Stimulated activated naive B cell treated with anti-CD40 and anti-IgM and Interleukin-4, amounts not matched to agents 10 μg/mL and 1 μg/mL and 100 μg/mL, for 72 hours (primary cell): ENCODE measurements around the gene PRM2.

Source experiments
- ATAC-seq, 2 donors: fragments of 150-1000 bp; cut with Tn5 transposase; replicated peaks; 2 replicates each; pipeline ENCODE4 v1.10.0; 2021; ENCODE audit warnings: moderate library complexity in 1 of 2
- DNase-seq: peaks from one replicate; pipeline ENCODE4 v3.0.0; 2021
- H3K27ac Mint-ChIP-seq: one replicate; pipeline ENCODE4 v1.8.0; 2022; ENCODE audit warnings: mild to moderate bottlenecking, mixed read lengths
- H3K27me3 Mint-ChIP-seq, 2 donors: one replicate each; pipeline ENCODE4 v1.8.0; 2022; ENCODE audit warnings: mixed read lengths in 2 of 2
- H3K36me3 Mint-ChIP-seq, 2 donors: one replicate each; pipeline ENCODE4 v1.8.0; 2022; ENCODE audit warnings: mixed read lengths in 2 of 2, mild to moderate bottlenecking in 1 of 2
- H3K4me1 Mint-ChIP-seq, 2 donors: one replicate each; pipeline ENCODE4 v1.8.0; 2022; ENCODE audit warnings: mixed read lengths in 2 of 2, mild to moderate bottlenecking in 1 of 2
- H3K4me3 Mint-ChIP-seq, 2 donors: one replicate each; pipeline ENCODE4 v1.8.0; 2022; ENCODE audit warnings: mild to moderate bottlenecking in 2 of 2, mixed read lengths in 2 of 2, moderate library complexity in 1 of 2
- H3K9me3 Mint-ChIP-seq, 2 donors: one replicate each; pipeline ENCODE4 v1.8.0; 2022; ENCODE audit warnings: mixed read lengths in 2 of 2, mild to moderate bottlenecking in 1 of 2

Gene PRM2

DNA sequence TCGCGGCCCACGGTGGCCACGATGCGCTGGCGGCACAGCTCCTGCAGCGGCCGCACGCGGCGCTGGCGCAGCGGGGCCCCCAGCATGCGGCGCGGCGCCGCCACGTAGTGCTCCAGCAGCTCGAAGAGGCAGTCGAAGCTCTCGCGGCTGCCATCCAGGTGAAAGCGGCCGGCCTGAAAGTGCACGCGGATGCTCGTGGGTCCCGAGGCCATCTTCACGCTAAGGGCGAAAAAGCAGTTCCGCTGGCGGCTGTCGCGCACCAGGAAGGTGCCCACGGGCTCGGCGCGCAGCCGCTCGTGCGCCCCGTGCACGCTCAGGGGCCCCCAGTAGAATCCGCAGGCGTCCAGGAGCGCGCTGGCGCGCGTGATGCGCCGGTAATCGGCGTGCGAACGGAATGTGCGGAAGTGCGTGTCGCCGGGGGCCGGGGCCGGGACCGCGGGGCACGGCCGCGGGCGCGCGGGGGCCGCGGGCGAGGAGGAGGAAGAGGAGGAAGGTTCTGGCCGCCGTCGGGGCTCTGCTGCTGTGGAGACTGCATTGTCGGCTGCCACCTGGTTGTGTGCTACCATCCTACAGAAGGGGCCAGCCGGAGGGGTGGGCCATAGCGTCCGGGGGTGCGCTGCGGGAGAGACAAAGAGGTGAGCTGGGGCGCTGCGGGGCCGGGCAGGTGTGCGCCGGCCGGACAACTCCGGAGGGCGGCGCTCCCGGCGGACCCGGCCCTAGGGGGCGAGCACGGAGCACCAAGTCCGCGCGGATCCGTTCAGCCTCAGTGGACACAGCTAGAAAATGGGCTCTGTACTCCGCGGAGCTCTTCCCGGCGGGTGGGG lies 21.2 kb downstream of the PRM2 start:
- Mint-ChIP-seq H3K4me3 (peak overlapping the region; percentile 95 to 96), H3K36me3 (peaks cover 41 to 56% of the 10 kb centered on the region in 2 donors), H3K4me1 (peaks cover 52 to 76% of the 10 kb centered on the region in 2 donors), H3K27ac (peak overlapping the region; percentile 96), H3K9me3 (peaks cover 0 to 4% of the 10 kb centered on the region in 2 donors), H3K27me3 (no peaks in the 10 kb centered on the region)
- ATAC-seq (no peak), DNase-seq (peak; percentile 44)

DNA sequence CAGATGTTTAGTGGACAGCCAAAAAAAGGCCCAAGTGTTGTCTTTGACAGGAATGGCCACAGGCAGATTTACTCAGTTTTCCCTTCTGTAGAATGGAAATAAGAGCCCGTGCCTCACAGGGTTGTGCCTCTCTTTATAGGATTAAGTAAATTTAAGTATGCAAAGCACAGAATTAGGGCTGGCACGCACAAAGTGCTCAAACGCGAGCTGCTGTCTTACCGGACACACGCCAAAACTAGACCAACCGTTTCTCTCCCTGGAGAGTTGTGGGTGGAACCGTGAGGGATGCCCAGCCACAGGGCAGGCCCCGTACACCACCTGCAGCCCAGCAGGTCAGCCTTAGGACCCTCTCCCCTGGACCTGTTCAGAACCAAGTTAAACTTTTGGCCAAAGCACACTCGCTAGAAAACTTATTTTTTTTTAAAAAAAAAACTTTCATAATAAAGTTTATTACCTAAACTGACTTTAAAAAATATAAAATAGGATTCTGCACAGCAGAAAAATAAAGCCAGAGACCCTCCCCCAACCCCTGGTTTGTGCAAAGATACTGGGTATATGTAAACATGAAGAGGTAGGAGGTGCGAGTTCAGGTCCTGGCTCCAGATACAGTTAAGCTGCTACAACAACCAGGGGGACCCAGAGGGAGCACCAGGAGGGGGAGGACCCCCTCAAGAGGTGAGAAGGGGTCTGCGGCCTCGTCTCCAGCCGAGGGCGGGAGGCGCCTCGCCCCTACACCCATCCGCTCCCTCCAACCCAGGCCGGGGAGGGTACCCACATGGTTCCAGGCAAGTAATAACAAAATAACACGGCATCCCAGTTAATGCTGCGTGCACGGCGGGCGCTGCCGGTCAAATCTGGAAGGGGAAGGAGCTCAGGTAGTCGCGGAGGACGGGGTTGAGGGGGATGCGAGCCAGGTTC lies 22.0 kb downstream of the PRM2 start:
- Mint-ChIP-seq H3K36me3 (peaks cover 49 to 61% of the 10 kb centered on the region in 2 donors), H3K4me3 (peak overlapping the region; percentile 95 to 96), H3K27ac (peak overlapping the region; percentile 98), H3K27me3 (no peaks in the 10 kb centered on the region), H3K4me1 (peaks cover 56 to 82% of the 10 kb centered on the region in 2 donors), H3K9me3 (peaks cover 0 to 4% of the 10 kb centered on the region in 2 donors)
- DNase-seq (no peak), ATAC-seq (no peak)

DNA sequence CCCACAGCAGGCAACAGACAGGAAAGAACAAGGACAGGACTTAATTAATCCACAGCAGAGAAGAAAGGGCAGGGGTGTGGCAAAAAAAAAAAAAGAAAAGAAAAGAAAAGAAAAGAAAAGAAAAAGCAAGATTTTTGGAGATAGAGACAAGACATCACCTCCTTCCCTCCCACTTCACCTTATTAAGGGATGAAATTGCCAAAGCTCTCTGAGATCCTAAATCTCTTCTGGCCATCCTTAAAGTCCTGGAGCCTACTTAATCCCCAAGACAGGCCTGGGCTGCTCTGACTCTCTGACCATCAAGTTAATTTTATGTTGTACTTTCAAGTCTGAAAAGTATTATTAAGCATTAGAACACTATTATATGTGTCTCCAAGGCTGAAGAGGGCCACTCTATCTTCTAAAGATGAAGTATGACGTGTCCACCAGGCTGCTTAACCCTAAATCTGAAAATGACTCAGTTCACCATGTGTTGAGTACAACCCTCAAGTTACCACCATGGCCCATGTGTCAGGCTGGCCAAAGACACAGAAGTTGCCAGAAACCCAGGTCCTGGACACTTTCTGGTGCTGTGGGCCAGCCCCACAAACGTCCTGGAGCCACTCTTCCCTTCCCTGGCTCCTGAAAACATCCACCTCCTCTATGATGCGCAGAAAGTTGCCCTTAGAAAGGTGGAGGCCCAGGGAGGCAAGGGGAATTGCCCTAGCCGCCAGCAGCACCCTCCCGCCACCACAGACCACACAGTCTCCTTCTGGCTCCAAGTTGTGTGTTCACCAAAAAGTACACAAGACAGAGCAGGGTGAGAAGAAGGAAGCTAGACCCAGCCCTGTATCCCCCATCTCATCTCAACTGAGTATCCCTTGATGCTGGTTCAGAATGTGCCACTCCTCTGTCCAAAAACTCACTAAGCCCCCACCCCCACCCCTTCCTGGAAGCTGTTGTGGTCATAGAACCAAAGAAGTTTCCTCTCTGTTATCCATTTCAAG lies 23.0 kb downstream of the PRM2 start:
- peaks cover 0 to 4% of the 10 kb centered on the region in 2 donors for H3K9me3 Mint-ChIP-seq
- peak overlapping the region; percentile 95 to 96 for H3K4me3 Mint-ChIP-seq
- peak overlapping the region; percentile 98 for H3K27ac Mint-ChIP-seq
- H3K4me1 Mint-ChIP-seq, result peaks cover 55 to 82% of the 10 kb centered on the region in 2 donors
- no peak for DNase-seq
- no peaks in the 10 kb centered on the region for H3K27me3 Mint-ChIP-seq
- ATAC-seq, result no peak
- peaks cover 51 to 67% of the 10 kb centered on the region in 2 donors for H3K36me3 Mint-ChIP-seq

DNA sequence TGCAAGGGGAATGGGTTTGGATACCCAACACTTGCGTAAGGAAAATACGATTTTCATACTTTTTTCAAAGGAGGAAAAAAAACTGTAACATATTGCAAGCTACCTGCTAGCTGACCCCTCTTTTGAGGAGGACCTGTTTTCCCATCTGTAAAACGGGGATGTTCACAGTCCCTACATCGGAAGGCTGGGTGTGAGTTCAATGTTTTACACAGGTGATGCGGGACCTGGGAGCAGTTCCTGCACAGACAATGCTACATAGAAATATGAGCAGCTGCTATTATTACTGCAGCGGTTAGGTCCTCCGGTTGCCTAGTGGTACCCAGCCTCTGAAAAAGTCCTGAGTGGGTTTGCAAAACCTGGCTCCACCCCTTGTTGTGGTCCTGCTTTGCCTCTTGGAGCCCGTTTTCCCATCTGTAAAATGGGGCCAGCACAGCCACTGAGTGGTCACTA lies 23.8 kb downstream of the PRM2 start:
- peaks cover 51 to 73% of the 10 kb centered on the region in 2 donors for H3K36me3 Mint-ChIP-seq
- H3K9me3 Mint-ChIP-seq, result peaks cover 0 to 4% of the 10 kb centered on the region in 2 donors
- H3K27ac Mint-ChIP-seq, result peak overlapping the region; percentile 98
- peak overlapping the region; percentile 95 to 96 for H3K4me3 Mint-ChIP-seq
- peak; percentile 35 for DNase-seq
- peaks cover 51 to 75% of the 10 kb centered on the region in 2 donors for H3K4me1 Mint-ChIP-seq
- H3K27me3 Mint-ChIP-seq, result no peaks in the 10 kb centered on the region
- ATAC-seq, result no peak

DNA sequence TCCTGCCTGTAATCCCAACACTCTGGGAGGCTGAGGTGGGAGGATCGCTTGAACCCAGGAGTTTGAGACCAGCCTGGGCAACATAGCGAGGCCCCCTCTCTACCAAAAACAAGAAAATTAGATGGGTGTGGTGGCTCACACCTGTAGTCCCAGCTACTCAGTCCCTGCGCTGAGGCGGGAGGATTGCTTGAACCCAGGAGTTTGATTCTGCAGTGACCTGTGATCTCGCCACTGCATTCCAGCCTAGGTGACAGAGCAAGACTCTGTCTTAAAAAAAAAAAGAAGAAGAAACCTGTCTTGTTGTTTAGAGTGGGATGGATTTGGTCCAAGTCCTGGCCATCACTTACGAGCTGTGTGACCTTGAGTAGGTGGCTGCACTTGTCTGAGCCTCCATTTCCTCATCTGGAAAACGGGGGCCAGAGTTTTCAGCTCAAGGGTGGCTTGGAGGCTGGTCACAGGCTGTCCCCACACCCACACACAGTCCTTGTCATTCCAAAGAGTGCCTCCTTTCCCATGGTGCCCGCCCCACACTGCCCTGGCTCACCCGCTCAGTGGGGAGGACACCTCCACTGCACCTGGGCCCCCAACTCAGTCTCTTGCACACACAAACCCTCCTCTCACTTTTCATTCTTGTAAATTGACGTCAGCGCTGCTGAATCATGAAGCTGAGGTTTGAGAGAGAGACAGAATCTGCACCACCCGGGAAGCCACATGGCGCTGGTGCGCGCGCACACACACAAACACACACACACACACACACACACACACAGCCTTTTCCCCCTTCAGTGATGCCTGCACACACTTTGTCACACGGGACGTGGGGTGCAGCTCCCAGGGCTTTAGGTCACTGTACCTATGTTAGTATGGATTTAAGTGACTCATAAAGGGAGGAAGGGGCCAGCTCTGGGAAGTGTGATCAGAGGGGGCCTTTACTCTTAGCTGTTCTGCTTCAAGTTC lies 24.5 kb downstream of the PRM2 start:
- ATAC-seq, result peak; percentile 12 to 14
- Mint-ChIP-seq H3K27me3 (no peaks in the 10 kb centered on the region), H3K27ac (peak overlapping the region; percentile 98), H3K4me1 (peaks cover 44 to 72% of the 10 kb centered on the region in 2 donors), H3K36me3 (peaks cover 51 to 74% of the 10 kb centered on the region in 2 donors), H3K4me3 (peak overlapping the region; percentile 95 to 96), H3K9me3 (peaks cover 0 to 4% of the 10 kb centered on the region in 2 donors)
- peak; percentile 78 for DNase-seq

DNA sequence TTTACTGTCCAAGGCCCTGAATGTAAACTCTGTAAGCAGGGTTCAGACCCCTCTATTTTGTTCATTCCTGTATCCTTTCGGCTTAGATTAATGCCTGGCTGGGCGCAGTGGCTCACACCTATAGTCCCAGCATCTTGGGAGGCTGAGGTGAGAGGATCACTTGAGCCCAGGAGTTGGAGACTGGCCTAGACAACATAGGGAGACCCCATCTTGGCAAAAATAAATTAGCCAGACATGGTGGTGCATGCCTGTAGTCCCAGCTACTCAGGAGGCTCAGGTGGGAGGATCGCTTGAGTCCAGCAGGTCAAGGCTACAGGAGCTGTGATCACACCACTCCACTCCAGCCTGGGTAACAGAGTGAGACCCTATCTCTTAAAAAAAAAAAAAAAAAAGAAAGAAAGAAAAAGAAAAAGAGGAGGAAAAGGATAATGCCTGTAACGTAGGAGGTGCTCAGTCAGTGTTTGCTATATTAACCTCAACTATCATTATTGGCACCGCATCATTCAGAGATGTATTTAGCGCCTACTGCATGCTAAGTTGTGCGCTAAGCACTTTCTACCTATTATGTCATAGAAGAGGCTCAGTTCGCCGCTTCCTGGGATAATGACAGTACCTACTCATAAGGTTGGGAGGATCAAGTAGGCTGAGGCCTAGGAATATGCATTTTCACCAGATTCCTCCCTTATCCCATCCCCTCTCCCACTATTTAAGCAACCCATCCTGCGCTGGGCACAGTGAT lies 25.3 kb downstream of the PRM2 start:
- Mint-ChIP-seq H3K27me3 (no peaks in the 10 kb centered on the region), H3K4me3 (peak overlapping the region; percentile 49 to 95), H3K36me3 (peaks cover 45 to 69% of the 10 kb centered on the region in 2 donors), H3K4me1 (peaks cover 44 to 70% of the 10 kb centered on the region in 2 donors), H3K27ac (peak overlapping the region; percentile 98), H3K9me3 (peaks cover 0 to 4% of the 10 kb centered on the region in 2 donors)
- DNase-seq, result peak; percentile 30
- ATAC-seq, result peak; percentile 0 to 1

DNA sequence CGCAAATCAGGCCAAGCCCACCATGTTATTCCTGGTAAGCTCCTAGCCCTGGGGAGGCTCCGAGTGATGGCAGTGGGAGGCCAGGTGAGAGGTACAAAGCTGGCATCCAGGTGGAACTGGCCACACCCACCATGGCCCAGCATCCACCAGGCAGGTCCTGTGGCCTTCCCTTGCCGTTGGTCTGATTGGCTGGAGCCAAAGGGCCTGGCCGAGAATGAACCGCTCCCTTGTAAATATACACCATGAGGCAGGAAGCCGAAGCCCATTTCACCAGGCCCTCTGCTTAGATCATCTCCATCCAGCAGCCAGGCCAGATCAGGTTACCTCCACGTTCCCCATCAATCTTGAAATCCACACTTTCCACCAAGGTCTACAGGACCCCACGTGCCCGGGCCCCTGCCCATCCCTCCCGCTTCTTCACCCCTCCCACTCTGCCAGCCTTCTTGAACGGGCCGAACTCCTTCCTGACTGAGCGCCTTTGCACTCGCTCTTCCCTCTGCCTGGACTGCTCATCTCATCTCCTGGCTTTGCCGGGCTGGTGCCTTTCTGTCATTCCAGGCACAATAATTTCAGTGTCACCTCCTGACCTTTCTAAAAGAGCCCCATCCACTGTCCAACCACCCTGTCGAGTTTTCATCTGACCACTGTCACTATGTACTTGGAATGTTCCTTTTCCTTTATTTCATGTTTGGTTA lies 26.0 kb downstream of the PRM2 start:
- Mint-ChIP-seq H3K27me3 (no peaks in the 10 kb centered on the region), H3K4me3 (peak overlapping the region; percentile 49 to 67), H3K9me3 (peaks cover 0 to 4% of the 10 kb centered on the region in 2 donors), H3K27ac (peak overlapping the region; percentile 94), H3K36me3 (peaks cover 44 to 66% of the 10 kb centered on the region in 2 donors), H3K4me1 (peaks cover 48 to 70% of the 10 kb centered on the region in 2 donors)
- ATAC-seq, result peak; percentile 11 to 14
- peak; percentile 57 for DNase-seq

DNA sequence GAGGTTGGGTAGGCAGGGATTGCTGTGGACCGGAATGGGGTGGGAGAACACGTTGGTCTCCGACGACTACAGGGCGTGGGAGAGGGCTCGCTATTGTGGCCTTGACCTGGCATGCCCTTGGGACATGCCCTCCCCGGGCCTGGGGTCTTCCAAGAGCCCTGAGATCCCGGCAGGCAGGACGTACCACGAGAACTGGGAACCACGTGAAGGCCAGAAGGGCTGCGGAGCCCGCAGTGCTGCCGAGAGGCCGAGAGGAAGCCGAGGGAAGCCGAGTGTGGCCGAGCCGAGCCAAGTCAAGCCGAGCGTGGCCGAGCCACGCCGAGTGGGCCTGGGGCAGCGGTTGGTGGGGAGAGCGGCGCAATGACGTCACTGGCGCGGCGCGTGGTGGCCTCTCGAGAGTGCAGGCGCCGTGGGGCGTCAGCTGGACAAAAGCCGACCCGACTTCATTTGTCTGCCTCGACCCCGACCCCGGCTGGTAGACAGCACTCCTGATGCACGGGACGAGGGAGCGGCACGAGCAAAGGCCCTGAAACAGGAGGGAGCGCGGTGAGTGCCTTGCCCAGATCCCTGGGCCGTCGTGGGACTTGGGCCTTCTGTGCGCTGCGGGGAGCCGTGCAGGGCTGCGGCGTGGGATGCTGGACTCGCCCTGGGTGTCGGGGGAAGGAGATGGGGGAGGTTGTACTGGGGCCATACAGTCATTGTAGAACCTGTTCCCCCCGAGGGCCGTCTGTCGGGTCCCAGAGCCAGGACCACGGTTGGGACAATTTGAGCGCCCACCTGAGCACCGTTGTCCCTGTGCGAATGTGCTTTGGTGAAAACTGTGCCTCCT lies 26.8 kb downstream of the PRM2 start:
- Mint-ChIP-seq H3K27me3 (no peaks in the 10 kb centered on the region), H3K27ac (peak overlapping the region; percentile 94), H3K9me3 (peaks cover 0 to 4% of the 10 kb centered on the region in 2 donors), H3K4me1 (peaks cover 50 to 66% of the 10 kb centered on the region in 2 donors), H3K4me3 (peak overlapping the region; percentile 49 to 67), H3K36me3 (peaks cover 37 to 58% of the 10 kb centered on the region in 2 donors)
- ATAC-seq (peak; percentile 4 to 6), DNase-seq (peak; percentile 38)

DNA sequence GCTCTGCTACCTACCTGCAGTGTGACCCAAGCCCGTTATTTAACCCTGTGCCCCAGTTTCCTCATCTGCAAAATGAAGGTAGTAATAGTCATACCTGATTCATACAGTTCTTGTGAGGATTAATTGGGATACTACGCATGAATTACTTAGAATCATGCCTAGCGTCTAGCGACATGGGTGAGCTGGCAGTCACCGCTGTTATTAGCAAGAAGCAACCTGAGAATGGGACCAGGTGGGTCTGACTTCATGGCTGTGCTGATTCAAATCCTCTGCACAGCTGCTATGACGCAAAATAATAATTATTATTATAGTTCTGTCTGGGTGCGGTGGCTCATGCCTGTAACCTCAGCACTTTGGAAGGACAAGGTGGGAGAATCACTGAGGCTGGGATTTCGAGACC lies 28.1 kb downstream of the PRM2 start:
- Mint-ChIP-seq H3K36me3 (peaks cover 25 to 45% of the 10 kb centered on the region in 2 donors), H3K9me3 (peaks cover 0 to 4% of the 10 kb centered on the region in 2 donors), H3K27ac (peak overlapping the region; percentile 94), H3K27me3 (no peaks in the 10 kb centered on the region), H3K4me1 (peaks cover 44 to 57% of the 10 kb centered on the region in 2 donors), H3K4me3 (no peak overlapping the region)
- ATAC-seq (peak in 1 of 2 donors; percentile 13), DNase-seq (peak; percentile 36)

DNA sequence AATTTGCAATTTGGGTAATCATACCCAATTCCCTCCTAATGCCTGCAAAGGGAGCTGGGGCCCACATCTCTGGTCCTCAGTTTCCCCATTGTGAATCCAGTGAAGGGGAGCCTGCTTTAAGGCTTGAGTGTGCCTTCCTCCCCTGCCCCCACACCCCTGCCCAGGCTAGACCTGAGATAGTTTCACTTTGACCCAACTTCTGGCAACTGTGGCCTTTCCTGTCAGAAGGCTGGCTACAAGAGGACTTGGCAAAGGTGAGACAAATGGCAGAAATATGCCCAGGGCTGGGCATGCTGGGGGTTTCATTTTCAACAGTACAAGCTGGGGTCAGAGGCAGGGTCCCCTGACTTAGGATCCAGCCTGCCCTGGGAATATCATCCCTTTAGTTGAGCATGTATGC lies 30.3 kb downstream of the PRM2 start:
- H3K36me3 Mint-ChIP-seq, result peaks cover 16 to 30% of the 10 kb centered on the region in 2 donors
- H3K27me3 Mint-ChIP-seq, result no peaks in the 10 kb centered on the region
- ATAC-seq (no peak), DNase-seq (no peak)
- no peak overlapping the region for H3K27ac Mint-ChIP-seq
- peaks cover 0 to 4% of the 10 kb centered on the region in 2 donors for H3K9me3 Mint-ChIP-seq
- H3K4me1 Mint-ChIP-seq, result peaks cover 30 to 38% of the 10 kb centered on the region in 2 donors
- no peak overlapping the region for H3K4me3 Mint-ChIP-seq
